Loucy (cell line): ENCODE results near the gene TENM4.

Experiments used
- EZH2phosphoT487 ChIP-seq: fragments of 200-600 bp; IDR thresholded peaks from 2 replicates; pipeline ENCODE4 v1.6.1; 2018; ENCODE audit warnings: antibody characterized with exemption, mild to moderate bottlenecking, moderate library complexity, borderline replicate concordance
- TF ChIP-seq, protein P1 (sequence below): fragments of 200-600 bp; sonication (generic); conservative IDR thresholded peaks from 2 replicates; pipeline ENCODE4 v1.5.1; 2014; ENCODE audit warnings: mild to moderate bottlenecking, antibody characterized with exemption, low read length

- TF ChIP-seq, protein P1, sequence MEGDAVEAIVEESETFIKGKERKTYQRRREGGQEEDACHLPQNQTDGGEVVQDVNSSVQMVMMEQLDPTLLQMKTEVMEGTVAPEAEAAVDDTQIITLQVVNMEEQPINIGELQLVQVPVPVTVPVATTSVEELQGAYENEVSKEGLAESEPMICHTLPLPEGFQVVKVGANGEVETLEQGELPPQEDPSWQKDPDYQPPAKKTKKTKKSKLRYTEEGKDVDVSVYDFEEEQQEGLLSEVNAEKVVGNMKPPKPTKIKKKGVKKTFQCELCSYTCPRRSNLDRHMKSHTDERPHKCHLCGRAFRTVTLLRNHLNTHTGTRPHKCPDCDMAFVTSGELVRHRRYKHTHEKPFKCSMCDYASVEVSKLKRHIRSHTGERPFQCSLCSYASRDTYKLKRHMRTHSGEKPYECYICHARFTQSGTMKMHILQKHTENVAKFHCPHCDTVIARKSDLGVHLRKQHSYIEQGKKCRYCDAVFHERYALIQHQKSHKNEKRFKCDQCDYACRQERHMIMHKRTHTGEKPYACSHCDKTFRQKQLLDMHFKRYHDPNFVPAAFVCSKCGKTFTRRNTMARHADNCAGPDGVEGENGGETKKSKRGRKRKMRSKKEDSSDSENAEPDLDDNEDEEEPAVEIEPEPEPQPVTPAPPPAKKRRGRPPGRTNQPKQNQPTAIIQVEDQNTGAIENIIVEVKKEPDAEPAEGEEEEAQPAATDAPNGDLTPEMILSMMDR = no peak
- TF ChIP-seq EZH2phosphoT487 = no peak
Observed at GRCh38 chr11:79044201-79044600, 396.6 kb downstream of the TENM4 start.
